Astrocyte of the hippocampus (primary cell): ENCODE measurements around the gene ITPR1.

Source experiments
- DNase-seq: peaks from one replicate; pipeline ENCODE4 v3.0.0; 2011; ENCODE audit warnings: low read depth, low spot score

Gene ITPR1

DNA sequence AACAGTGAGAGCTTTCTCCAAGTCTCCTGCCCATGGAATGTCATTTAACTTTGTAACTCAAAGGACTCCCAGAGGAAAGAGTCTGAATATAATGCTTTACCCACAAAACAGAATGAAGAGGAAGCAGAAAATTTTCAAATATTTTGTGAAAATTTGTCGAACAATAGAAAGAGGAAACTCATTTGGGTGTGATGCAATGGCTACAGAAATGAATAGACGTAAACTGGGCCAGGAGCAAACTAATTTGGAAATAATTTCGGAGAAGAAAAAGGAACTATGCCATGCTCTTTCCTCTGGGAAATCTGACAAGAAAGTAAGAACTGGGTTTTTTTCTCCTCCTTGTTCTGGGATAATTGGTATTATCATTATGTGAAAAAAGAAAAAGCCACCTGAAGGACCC, 14.9 kb upstream of the ITPR1 start:
- DNase-seq: no peak

DNA sequence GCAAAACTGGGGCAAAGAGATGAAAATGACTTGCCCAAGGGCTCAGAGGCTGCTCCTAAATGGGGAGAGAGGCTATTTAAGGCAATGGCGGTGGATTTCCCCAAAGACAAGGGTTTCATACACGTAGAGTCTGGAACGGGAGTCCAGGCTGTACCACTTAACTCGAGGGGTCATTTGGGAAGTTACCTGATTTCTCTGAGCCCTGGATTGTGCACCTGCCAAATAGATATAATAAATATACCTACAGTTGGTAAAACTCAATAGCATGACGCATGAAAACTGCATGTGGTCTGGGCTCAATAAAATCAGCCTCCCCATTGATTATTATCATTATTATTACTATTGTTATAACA, 1.3 kb upstream of the ITPR1 start:
- peak; percentile 20 for DNase-seq

DNA sequence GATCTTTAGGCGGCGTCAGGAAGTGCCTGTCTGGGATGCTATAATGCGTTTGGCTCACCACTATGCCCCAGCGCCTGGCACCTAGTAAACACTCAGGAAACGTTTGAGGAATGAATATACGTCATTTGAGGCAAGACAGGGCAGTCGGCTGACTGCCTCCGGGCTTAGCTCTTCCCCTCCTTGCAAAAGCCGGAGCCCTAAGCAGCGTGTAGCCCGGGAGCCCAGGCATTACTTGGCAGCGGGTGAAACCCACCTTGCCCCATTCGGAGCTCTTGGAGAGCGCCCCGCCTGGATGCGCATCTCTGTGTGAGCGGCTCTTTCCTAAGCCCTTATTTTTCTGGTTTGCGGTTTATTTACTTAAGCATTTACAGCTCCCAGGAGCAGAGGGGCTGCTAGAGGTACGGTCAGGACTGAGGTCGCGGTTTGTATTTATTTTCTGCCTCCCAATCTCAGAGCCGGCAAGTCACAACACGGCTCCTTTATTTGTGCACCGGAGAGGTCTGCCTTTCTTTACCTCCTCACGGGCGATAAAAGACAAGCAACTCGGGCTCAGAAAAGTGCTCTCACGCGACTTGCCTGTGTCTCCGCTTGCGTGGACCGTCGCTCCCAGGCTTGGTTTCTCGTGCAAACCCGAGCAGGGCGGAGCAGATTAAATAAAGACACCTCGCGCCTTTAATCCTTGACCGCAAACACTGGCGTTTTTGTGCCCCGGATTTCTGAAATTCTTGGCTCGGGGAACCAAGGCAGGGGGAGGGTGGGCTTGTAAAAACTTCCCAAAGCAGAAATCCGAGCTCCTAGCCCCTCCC, 737 bp upstream of the ITPR1 start:
- DNase-seq: peak; percentile 94

DNA sequence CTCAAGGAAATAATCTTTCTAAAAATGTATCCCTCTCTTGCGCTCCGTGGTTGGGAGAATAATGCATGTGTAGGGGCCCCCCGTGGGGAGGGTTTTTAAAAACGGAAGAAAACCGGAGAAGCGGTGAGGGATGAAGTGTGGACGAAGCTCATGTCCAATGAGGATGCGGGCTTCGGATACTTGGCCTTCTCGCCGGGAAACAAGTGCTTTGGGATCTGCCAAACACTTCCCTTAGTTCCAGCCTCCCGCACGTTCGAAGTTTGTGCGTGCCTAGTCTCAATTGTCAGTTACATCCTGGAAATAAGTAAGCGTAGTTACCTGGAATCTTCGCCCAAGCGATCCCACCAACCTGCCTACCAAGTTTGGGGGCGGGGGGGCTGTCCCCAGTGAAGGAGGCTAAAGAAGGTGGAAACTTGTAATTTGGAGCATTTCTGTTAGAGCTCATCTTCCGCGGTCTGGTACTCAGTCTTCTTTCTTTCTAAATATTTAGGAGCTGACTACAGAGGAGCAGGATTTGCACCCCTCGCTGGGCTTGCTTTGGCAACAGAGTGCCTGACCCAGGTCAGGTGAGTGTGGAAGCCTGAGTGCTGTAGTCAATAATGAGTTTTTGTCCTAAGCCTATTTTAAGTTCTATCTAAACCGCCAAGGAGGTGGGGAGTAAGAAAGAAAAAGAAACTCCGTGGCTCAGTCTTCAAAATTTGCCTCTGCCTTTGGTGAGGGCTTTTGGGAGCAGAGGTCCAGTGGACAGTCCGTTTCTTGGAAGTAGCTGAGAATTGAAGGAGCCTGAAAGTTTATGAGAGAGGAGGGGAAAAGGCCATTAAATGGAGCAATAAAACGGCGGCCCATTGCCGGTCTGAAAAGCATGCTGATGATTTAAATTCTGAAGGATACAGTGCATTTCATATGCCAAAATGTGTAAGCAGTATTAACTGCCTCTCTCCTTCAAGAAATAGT, 1.1 kb downstream of the ITPR1 start:
- DNase-seq: peak; percentile 46

DNA sequence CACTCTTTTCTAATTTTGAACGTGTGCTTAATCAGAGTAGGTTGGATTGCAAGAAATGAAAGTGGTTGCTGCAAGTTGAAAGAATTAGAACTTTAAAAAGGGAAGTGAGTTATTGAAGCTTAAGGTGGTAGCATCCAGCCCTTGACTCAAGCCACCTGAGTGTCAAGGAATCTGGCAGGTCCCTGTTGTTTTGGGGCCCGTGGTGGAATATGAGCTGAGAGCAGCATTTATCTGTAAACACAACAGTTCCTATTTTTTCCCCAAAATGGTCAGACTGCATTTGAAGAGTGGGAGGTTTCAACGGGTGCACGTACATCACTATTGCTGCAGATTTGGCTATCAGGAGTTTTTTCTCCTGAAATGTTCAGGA, 1.7 kb downstream of the ITPR1 start:
- DNase-seq: no peak

DNA sequence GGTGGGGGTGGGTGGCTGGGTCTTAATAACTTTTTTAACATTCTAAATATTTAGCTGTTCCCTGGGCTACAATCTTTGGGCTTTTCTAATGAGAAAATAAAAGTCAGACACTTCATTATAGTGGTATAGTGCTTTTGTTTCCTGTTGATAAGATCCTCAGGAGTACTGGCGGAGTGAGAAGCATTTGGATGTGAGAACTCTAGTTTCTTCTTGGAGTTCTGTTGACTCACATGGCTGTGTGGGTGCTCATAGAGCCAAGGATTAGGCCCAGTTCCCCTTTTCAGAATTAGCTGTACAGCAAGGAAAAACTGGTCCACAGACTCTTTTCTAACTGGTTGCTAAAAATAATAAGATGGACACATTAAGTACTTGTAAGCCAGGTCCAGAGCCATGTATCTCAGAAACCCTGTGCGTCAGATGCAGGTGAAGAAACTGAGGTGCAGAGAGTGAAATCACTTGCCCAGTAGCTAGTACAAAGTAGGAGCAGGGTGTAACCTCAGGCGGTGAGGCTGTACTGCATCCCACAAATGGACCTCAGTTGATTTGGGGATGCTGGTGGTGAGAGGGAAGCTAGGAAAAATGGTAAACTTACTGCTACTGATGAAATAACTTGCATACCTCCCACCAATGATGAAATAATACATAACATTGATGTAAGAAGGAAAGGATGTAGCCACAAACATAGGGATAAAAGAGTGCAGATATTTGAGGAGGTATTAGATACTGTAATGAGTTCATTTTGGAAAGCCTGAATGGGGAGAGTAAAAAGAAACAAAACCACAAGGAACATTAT, 2.3 kb downstream of the ITPR1 start:
- DNase-seq: no peak

DNA sequence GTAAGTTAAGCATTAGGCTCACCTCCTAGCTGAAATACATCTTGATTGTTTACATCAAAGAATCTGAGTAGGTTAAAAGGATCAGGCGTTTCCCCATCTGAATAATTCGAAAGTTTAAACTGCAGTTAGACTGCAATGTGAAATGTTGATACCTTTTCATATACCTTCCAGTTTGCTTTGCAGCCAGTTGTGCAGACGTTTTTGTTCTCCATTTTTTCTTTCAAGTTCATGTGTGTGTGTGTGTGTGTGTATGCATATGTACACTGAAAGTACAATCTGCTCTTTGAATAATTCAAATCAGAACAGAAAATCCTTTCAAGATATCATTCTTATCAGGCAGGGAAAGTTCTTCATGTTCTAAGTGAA, 2.9 kb downstream of the ITPR1 start:
- DNase-seq: no peak

DNA sequence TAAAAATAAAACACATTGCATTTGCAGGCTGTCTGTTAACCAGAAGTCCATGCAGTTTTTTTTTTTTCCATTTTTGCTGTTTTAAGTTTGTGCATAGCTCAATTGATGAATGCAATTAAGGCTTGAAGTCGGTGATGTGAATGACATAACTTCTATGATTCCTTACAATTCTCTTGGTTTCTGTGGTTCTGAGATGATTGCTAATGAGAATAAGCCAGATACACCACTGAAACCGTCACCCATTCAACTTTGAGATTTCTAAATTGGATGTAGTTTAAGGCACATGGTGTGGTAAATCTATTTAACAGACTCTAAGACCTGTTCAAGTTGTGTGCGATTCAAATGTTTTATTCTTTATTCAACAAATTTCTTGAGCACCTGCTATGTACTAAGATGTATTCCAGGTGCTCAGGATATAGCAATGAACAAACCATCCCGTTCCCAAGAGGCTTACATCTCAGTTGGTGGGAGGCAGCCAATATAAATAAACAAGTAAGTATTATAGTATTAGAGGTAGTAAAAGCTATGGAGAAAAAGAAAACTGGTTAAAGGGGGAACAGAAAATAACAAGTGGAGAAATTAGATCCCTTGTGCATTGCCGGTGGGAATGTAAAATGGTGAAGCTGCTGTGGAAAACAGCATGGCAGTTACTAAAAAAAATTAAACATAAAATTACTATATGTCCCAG, 4.0 kb downstream of the ITPR1 start:
- no peak for DNase-seq

DNA sequence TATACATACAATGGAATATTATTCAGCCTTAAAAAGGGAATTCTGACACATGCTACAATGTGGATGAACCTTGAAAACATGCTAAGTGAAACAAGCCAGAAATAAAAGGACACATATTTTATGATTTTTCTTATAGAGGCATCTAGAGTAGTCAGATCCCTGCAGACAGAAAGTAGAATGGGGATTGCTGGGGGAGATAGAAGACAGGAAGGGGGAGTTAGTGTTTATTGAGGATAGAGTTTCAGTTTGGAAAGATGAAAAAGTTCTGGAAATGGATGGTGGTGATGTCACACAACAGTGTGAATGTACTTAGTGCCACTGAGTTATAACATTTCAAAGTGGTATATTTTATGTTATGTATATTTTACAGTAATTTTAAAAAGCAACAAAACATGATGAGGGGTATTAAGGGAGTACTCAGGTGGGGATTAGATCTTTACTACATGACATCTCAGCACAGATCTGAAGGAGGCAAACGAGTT, 4.7 kb downstream of the ITPR1 start:
- no peak for DNase-seq

DNA sequence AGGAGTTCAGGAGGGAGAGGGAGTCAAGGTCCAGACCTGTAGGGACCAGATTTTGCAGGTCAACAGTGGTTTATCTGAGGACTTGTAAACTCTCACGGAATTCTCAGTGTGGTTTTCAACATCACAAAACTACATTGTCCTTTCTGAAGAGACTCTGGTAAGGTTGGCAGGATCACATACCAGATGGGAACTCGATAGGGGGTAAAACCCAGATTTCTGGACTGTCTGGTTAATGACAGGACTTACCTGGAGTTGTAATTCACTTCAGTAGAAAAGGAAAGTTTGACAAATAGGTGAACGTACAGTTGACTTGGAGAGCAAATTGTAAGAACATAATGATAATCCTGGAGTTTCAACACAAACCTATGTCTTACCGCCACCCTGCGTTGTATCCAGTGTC, 5.3 kb downstream of the ITPR1 start:
- no peak for DNase-seq

DNA sequence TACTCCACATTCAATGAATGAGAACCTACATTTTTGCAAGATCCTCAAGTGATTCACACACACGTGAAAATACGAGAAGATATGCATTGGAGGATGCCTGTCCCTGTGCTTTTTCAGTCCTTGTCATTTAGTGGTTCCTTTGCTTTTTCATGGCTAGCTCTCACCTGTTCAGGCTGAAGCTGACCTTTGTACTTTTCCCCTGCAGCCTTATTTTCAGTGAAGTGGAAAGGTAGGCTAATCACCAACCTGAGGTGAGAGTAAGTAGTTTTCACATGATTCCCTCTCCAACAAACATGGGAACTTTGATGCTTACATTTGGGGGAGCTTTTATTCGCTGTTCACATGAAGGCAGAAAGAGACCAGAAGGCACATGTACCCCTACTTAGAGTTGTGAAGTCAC, 8.3 kb downstream of the ITPR1 start:
- no peak for DNase-seq

DNA sequence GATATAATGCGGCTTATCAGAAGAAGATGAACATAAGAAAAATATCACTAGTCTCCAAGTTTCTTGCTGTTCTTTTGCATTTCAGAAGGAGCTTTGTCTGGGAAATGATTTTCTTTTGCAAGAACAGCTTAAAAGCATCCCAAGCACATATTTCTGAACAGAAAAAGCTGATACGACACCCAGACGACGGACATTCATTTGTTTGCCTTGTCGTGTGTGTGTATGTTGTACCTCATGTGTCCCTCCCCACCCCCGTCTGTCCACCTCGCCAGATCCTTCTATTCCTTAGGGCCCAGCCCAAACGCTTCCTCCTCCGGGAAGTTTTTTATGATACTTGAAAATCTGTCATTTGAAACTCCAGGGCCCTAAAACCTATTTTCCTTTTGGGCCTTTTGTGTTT, 8.8 kb downstream of the ITPR1 start:
- DNase-seq: no peak

DNA sequence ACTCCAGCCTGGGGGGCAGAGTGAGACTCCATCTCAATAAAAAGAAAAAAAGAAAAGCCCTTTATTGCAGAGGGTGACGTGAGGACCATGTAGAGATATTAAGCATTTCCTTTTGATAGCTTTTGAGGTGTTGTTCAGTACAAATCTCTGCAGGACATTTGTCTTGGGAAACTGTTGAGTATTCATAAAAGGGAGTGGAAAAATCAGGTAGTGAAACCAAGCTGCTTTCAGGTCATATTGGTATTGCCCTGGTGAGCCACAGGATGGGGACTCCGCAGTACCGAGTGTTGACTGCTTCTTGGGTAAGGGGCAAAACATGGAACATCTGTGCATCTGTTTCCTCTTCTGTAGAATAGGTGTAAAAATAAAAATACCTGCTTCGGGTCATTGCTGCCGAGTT, 9.9 kb downstream of the ITPR1 start:
- DNase-seq: no peak

DNA sequence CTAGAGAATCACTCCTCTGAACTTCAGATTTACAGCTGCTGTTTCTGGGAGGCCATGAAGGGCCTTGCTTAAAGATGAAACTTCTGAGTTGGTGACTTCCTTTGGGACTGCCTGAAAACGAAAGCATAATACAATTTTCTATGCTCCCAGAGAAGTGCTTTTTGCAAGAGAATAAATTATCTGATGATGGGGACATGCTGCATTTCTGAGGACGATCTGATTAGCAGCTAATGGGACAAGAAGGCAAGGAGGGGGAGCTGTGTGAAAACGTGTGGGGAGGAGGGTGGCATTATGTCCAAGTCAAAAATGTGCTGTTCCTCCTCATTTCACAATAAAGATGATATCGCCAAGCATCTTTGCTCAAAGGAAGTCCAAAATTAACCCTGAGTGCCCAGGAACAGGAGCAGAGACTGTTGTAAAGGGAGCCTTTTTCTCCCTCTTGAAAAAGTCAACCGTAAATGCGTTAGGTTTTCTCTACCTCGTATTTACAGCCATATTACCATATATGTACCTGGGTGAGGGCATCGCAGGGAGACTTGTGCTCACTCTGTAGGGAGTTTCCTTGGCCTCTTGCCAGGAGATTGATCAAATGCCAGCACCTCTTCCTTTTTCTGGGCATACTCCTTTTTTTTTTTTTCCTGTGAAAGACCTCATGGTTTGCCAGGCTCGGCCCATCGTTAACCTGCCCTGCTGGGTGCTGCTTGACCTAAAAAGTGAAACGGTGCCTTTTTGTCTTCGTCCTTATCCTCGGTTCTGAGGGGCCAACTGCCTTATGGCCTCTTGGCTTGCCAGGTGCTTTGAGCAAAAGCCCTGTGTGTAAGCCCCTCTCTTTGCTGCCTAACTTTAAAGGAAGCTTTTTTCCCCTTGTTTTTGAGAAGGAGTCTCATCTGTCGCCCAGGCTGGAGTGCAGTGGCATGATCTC, 11.5 kb downstream of the ITPR1 start:
- DNase-seq: no peak

DNA sequence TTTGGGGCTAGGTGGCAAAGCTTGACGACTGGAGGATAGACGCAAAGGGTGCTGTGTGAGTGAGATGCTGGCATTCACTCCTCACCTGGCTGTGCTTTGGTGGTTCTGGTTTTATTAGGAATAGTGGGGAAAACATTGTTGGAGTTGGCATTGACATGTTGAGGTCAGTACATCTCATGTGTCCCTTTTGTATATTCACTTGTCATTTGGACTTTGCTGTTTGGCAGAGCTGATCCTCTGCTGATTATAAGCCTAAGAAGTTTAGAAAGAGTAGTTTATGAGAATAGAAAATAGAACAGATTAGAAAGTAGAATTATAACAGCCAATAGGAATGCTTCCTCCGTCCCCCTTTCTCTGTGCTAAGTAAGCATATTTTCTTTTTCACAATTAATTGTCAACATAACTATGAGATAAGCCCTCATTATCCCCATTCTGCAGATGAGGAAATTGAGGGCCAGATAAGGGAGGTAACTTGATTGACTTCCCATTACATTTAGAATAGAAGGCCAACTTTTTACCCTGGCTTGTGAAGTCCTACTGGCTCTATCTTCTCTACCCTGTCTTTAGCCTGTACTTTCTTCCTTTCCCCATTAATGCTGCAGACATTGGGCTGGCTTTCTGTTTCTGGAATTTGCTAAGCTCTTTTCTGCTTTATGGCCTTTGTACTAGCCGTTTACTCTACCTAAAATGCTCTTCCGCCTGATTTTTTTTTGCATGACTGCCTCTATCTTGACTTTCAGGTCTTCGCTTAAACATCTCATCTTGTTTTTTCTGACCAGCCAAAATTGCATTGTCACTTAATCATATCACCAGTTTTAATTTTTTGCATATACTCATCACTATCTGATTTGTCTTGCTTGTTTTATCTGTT, 12.8 kb downstream of the ITPR1 start:
- no peak for DNase-seq

DNA sequence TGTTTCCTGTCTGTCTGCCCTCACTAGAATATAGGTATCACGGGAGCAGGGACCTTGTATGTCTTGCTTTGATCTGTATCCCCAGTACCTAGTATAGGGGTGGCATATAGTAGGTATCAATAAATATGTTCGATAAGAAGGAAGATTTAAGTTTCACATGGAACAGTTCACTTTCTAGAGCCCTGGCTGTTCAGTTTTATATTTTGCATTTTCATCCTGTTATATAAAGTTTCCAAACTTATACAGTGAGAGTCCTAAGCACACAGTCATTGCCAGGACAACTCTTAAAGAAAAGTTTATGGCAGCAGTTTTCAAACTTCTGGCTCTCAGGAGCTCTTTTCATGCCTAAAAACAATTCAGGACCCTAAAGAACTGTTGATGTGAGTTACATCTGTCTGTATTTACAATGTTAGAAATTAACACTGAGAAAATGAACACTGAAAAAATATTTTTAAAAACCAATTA, 13.4 kb downstream of the ITPR1 start:
- DNase-seq: no peak

DNA sequence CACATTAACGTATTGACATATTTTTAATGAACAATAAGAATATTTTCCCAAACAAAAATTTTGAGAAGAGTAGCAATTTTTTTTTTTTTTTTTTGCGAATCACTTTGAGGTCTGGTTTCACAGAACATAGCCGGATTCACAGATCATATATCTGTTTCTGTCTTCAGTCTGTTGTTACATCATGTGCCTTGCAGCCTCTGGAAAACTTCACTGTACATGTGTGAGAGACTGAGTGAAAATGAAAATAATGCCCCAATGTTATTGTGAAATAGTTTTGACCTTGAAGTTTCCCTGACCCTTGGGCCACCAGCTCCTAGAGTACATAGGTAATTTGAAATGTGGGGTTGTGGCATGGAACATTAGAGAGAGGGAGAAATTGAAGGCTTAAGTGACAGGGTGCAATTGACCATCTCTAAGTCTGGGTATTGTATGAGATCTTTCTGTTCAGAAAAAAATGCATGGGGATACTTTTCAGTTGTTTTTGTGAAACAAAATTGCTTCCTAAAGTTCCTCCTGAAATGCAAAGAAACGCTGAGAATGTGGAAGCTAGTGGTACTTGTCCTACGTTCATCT, 14.0 kb downstream of the ITPR1 start:
- no peak for DNase-seq

DNA sequence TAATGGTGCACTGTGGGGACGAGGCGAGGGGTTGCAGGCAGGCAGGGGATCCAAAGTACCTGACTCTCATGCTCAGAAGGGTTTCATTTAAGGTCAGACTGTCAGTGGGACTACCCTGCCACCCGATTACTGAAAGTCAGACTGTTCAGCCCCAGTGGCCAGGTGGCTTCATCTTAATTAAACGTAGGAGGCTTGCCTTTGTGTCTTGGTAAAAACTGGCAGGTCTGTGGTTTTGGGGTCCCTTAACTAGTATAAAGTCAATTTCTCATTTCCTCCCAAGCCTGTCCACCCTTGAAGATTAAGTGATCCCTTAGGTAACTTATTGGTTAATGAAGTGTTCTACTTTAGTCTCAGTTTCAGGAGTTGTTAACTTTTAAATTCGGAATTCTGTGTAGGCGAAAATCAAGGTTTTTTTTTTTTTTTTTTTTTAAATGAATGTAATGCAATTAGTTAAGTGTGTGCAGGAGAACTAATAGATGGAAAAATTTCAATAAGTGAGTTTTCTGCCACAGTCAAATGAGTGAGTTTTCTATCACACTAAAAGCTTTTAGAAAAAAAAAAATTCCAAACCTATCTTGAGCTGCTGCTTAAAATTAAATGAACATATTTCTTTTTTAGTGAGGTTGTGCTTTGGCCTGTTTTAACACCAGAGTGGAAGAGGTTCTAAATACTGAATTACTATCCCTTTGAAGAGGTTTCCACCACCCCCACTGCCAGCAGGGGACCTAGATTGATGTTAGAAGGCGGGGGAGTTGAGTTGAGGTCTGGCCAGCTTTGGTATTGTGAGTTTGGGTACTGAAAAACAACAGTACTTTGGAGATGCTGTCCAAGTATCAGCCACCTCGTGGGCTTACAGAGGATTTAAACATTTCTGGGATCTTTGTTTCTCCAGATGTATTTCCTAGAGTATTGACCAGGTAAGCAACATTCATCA, 15.2 kb downstream of the ITPR1 start:
- DNase-seq: no peak
